Immature natural killer cell (primary cell): ENCODE results near the gene MED27. TPM values are rescaled to one million over a fixed set of nuclear protein-coding genes. Genes with fewer than 3 reads are reported as not detected.

Experiments
- polyA plus RNA-seq, 3 donors: library from polyadenylated mRNA; unstranded; fragments of 300-500 nt; fragmentation: Illumina TruSeq; gene quantifications; one replicate each; pipeline ENCODE4 v1.2.3, GENCODE V29; 2021

MED27 gene
- polyA plus RNA-seq, 3 donors from 2014 or later, result 46.3 to 90.1 (median 53.7) TPM

Other genes with a start within 250 kb of the MED27 start
- under 1 TPM; 0.27 to 0.94 (median 0.62) TPM for gene NTNG2, start 82.2 kb upstream of the MED27 start, polyA plus RNA-seq